Measurements from ENCODE around the gene PDE4DIP. TPM values are rescaled to one million over a fixed set of nuclear protein-coding genes. Genes with fewer than 3 reads are reported as not detected.
"Not testable (repeated sequence)": the region's sequence is repeated elsewhere in the genome, so short reads cannot be mapped to it uniquely, and the experiment has no call there.

The PDE4DIP gene
- total RNA-seq, 1 experiment from 2014 or later: 28.4 TPM

- H3K4me3 Mint-ChIP-seq; H3K4me1 Mint-ChIP-seq; H3K27me3 Mint-ChIP-seq (ENCODE audit: low read depth); H3K9me3 Mint-ChIP-seq; H3K36me3 Mint-ChIP-seq; CTCF ChIA-PET; POLR2A ChIA-PET; H3K27ac Mint-ChIP-seq; DNase-seq (ENCODE audit: low spot score); ATAC-seq: not testable (repeated sequence)
These were observed 104.5 kb downstream of the PDE4DIP start for GRCh38 chr1:148948768-148949167.

DNA sequence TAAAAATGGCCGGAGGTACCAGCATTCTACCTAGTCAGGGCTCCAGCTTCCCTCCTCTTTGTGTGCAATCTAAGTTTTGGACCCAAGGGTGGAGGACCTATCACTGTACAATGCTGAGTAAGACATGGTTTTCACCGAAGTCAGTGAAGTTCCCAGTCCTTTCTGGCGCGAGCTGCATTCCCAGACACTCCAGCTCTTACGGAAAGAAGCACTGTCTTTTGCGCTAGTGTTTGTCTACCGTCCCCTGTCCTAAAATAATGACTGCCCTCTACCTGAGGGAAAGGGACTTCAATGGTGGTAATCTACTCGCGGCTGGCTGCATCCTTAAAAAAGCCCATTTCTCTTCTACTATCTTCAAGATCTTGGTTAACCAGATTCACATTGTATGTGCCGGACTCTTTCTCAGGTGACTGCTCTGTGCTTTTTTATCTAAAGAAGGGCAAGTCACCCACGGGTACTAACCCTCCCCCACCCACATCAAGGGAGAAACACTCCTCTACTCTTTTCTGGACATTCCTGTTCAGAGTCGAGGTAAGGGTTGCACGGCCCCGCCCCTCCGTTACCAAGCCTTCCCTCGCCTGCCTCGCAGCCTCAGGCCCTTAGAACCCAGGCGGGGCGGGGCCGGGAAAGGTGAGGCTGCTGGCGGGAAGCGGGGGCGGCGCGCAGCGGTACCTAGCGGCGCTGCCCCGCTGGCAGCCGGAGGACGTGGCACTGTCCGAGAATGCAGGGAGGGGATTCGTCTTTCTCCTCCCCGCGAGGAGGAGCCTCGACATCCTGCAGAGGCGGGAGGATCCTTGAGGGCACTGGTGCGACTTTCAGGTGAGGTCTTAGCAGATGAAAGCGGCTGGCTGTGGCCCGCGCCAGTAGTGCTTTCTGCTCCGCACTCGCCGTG lies 107.4 kb downstream of the PDE4DIP start:
- POLR2A ChIA-PET; H3K36me3 Mint-ChIP-seq; CTCF ChIA-PET; H3K9me3 Mint-ChIP-seq; H3K27me3 Mint-ChIP-seq (ENCODE audit: low read depth): not testable (repeated sequence)
- DNase-seq (ENCODE audit: low spot score) (peak; percentile 76), ATAC-seq (peak; percentile 82)
- TF ChIP-seq MAX (CRISPR knock-in tag; IDR thresholded peaks at IDR 0.05): peak; percentile 17; the same call in 1 of the 2 replicates
- TF ChIP-seq ETV6 (CRISPR knock-in tag; IDR thresholded peaks at IDR 0.05): 0 out of 2 replicates have a peak, but pooled peaks have one; percentile 25
- peak; percentile 69; the same call in 1 of the 2 replicates for TF ChIP-seq ZNF121 (CRISPR knock-in tag; IDR thresholded peaks at IDR 0.05)
- Mint-ChIP-seq H3K27ac (peak overlapping the region; percentile 100), H3K4me3 (peak overlapping the region; percentile 100), H3K4me1 (peaks cover 13% of the 10 kb centered on the region)

- POLR2A ChIA-PET, H3K9me3 Mint-ChIP-seq: not testable (repeated sequence)
These were observed 108.2 kb downstream of the PDE4DIP start for GRCh38 chr1:148952253-148952937.

DNA sequence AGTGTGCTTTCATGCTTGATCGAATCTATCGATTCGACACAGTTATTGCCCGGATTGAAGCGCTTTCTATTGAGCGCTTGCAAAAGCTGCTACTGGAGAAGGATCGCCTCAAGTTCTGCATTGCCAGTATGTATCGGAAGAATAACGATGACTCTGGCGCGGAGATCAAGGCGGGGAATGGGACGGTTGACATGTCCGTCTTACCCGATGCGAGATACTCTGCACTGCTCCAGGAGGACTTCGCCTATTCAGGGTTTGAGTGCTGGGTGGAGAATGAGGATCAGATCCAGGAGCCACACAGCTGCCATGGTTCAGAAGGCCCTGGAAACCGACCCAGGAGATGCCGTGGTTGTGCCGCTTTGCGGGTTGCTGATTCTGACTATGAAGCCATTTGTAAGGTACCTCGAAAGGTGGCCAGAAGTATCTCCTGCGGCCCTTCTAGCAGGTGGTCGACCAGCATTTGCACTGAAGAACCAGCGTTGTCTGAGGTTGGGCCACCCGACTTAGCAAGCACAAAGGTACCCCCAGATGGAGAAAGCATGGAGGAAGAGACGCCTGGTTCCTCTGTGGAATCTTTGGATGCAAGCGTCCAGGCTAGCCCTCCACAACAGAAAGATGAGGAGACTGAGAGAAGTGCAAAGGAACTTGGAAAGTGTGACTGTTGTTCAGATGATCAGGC lies 108.8 kb downstream of the PDE4DIP start:
- ATAC-seq; H3K27me3 Mint-ChIP-seq (ENCODE audit: low read depth); H3K36me3 Mint-ChIP-seq; H3K9me3 Mint-ChIP-seq; H3K27ac Mint-ChIP-seq; POLR2A ChIA-PET; CTCF ChIA-PET: not testable (repeated sequence)
- Mint-ChIP-seq H3K4me3 (peak overlapping the region; percentile 79), H3K4me1 (peaks cover 10% of the 10 kb centered on the region)
- peak; percentile 17 for DNase-seq (ENCODE audit: low spot score)

More at GRCh38 chr1:148952253-148952937, 108.2 kb downstream of the PDE4DIP start:
- Mint-ChIP-seq H3K4me3 (peak overlapping the region; percentile 100), H3K4me1 (peaks cover 10% of the 10 kb centered on the region)
- DNase-seq (ENCODE audit: low spot score) (peak; percentile 85), ATAC-seq (peak; percentile 84)
- H3K36me3 Mint-ChIP-seq; H3K27me3 Mint-ChIP-seq (ENCODE audit: low read depth); H3K27ac Mint-ChIP-seq; CTCF ChIA-PET: not testable (repeated sequence)

GRCh38 chr1:148953730-148954129 lies 109.5 kb downstream of the PDE4DIP start:
- H3K27me3 Mint-ChIP-seq (ENCODE audit: low read depth); DNase-seq (ENCODE audit: low spot score); H3K27ac Mint-ChIP-seq; CTCF ChIA-PET; ATAC-seq; POLR2A ChIA-PET; H3K9me3 Mint-ChIP-seq; H3K36me3 Mint-ChIP-seq: not testable (repeated sequence)
- Mint-ChIP-seq H3K4me1 (peaks cover 10% of the 10 kb centered on the region), H3K4me3 (peak overlapping the region; percentile 52)

- H3K4me1 Mint-ChIP-seq; H3K27me3 Mint-ChIP-seq (ENCODE audit: low read depth); DNase-seq (ENCODE audit: low spot score); H3K36me3 Mint-ChIP-seq; POLR2A ChIA-PET; H3K9me3 Mint-ChIP-seq; CTCF ChIA-PET; H3K27ac Mint-ChIP-seq: not testable (repeated sequence)
- H3K4me3 Mint-ChIP-seq: peak overlapping the region; percentile 41; the same call in 1 of the 2 replicates
- peak; percentile 39; the same call in 1 of the 2 replicates for ATAC-seq
These were observed 114.1 kb downstream of the PDE4DIP start for GRCh38 chr1:148958343-148958742.

DNA sequence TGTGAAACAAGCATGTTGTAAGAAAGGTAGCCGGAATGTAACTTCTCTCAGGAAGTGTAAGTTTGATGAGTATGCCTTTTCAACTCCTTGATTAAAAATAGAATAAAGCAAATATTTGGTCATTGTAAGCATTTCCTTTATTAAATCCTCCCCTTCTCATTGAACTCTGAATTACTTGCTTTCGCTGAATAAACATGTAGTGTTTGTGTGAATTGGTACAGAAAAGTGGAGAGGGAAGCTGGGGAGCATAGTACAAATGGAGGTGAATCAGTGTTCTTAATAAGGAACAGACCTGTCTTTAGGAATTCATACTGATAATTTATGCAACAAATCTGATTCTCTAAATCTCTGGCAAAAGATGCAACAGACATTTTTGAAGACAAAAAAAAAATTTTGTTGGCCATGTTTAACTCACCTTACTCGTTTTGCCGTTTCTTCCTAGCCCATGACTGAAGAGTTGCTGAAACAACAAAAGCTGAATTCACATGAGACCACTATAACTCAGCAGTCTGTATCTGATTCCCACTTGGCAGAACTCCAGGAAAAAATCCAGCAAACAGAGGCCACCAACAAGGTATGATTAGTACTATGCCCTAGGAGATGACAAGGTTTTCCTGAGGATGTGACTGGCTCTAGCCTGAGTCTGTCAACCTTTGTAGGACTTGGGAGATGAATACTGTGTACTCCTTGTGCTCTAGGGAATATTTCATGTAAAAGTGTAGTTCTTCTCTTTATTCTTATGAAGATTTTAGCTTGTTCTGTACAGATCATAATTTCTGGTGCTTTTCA lies 116.2 kb downstream of the PDE4DIP start:
- CTCF ChIA-PET, H3K4me1 Mint-ChIP-seq: not testable (repeated sequence)

DNA sequence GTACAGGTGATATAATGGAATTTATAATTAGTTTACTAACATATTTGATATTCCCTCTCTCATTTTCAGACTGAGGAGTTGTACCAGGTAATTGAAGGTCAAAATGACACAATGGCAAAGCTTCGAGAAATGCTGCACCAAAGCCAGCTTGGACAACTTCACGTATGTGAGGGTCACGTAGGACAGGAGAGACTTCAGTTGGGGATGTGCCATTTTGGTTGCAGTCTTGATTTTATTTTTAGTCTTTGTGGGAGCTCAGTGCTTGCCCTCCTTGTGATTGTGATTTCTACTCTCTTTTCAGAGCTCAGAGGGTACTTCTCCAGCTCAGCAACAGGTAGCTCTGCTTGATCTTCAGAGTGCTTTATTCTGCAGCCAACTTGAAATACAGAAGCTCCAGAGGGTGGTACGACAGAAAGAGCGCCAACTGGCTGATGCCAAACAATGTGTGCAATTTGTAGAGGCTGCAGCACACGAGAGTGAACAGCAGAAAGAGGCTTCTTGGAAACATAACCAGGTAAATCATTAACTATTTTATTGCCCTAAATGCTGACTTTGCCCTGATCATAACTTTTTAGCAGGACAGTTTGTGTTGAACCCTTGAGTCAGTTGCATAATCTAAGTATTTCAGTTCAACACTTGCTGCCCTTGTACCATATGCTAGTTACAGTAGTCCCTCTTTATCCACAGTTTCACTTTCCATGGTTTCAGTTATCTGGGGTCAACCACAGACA lies 118.1 kb downstream of the PDE4DIP start:
- H3K4me1 Mint-ChIP-seq; H3K27me3 Mint-ChIP-seq (ENCODE audit: low read depth); DNase-seq (ENCODE audit: low spot score); H3K27ac Mint-ChIP-seq; H3K36me3 Mint-ChIP-seq; CTCF ChIA-PET; ATAC-seq; H3K4me3 Mint-ChIP-seq; POLR2A ChIA-PET; H3K9me3 Mint-ChIP-seq: not testable (repeated sequence)

More for the DNA sequence above, 116.2 kb downstream of the PDE4DIP start:
- DNase-seq (ENCODE audit: low spot score); H3K9me3 Mint-ChIP-seq; H3K27ac Mint-ChIP-seq; H3K27me3 Mint-ChIP-seq (ENCODE audit: low read depth); POLR2A ChIA-PET; H3K4me3 Mint-ChIP-seq; ATAC-seq; H3K36me3 Mint-ChIP-seq: not testable (repeated sequence)

GRCh38 chr1:148966084-148966483 lies 121.9 kb downstream of the PDE4DIP start:
- peak; percentile 84 for ATAC-seq
- DNase-seq (ENCODE audit: low spot score); H3K36me3 Mint-ChIP-seq; H3K4me1 Mint-ChIP-seq; H3K4me3 Mint-ChIP-seq; CTCF ChIA-PET; H3K27me3 Mint-ChIP-seq (ENCODE audit: low read depth); H3K27ac Mint-ChIP-seq; H3K9me3 Mint-ChIP-seq; POLR2A ChIA-PET: not testable (repeated sequence)

- H3K9me3 Mint-ChIP-seq; POLR2A ChIA-PET; H3K4me3 Mint-ChIP-seq; H3K27me3 Mint-ChIP-seq (ENCODE audit: low read depth); DNase-seq (ENCODE audit: low spot score); H3K27ac Mint-ChIP-seq; ATAC-seq; H3K4me1 Mint-ChIP-seq; CTCF ChIA-PET; H3K36me3 Mint-ChIP-seq: not testable (repeated sequence)
These were observed 123.4 kb downstream of the PDE4DIP start for GRCh38 chr1:148967580-148967979.

Measured in WTC11 (cell line).